ENCODE measurements around the gene GRID1.

The GRID1 gene

GRCh38 chr10:86127274-86127819, 239.2 kb downstream of the GRID1 start:
- no peak for DNase-seq (ENCODE audit: low spot score)
- no peak for TF ChIP-seq CTCF (IDR thresholded peaks at IDR 0.05; ENCODE audit: extremely low read depth, insufficient read depth, missing control alignments)
- in situ Hi-C loops (cut with MboI; ENCODE audit: low pct_unique_long_range_greater_than_20kb, low sequenced_read_pairs, unreplicated experiment): no loop called here

GRCh38 chr10:86124734-86125133, 241.9 kb downstream of the GRID1 start:
- no peak for DNase-seq (ENCODE audit: low spot score)
- in situ Hi-C loops (cut with MboI; ENCODE audit: low pct_unique_long_range_greater_than_20kb, low sequenced_read_pairs, unreplicated experiment): no loop called here
- no peak for TF ChIP-seq CTCF (IDR thresholded peaks at IDR 0.05; ENCODE audit: extremely low read depth, insufficient read depth, missing control alignments)

GRCh38 chr10:86123715-86124114, 242.9 kb downstream of the GRID1 start:
- TF ChIP-seq CTCF (IDR thresholded peaks at IDR 0.05; ENCODE audit: extremely low read depth, insufficient read depth, missing control alignments): no peak
- DNase-seq (ENCODE audit: low spot score): no peak
- in situ Hi-C loops (cut with MboI; ENCODE audit: low pct_unique_long_range_greater_than_20kb, low sequenced_read_pairs, unreplicated experiment): no loop called here

GRCh38 chr10:86123304-86123703, 243.3 kb downstream of the GRID1 start:
- DNase-seq (ENCODE audit: low spot score): no peak
- in situ Hi-C loops (cut with MboI; ENCODE audit: low pct_unique_long_range_greater_than_20kb, low sequenced_read_pairs, unreplicated experiment): no loop called here
- no peak for TF ChIP-seq CTCF (IDR thresholded peaks at IDR 0.05; ENCODE audit: extremely low read depth, insufficient read depth, missing control alignments)

- no peak for TF ChIP-seq CTCF (IDR thresholded peaks at IDR 0.05; ENCODE audit: extremely low read depth, insufficient read depth, missing control alignments)
- in situ Hi-C loops (cut with MboI; ENCODE audit: low pct_unique_long_range_greater_than_20kb, low sequenced_read_pairs, unreplicated experiment): no loop called here
- DNase-seq (ENCODE audit: low spot score): no peak
Measured at GRCh38 chr10:86122646-86123045, 243.9 kb downstream of the GRID1 start.

GRCh38 chr10:86121200-86121599, 245.4 kb downstream of the GRID1 start:
- in situ Hi-C loops (cut with MboI; ENCODE audit: low pct_unique_long_range_greater_than_20kb, low sequenced_read_pairs, unreplicated experiment): no loop called here
- TF ChIP-seq CTCF (IDR thresholded peaks at IDR 0.05; ENCODE audit: extremely low read depth, insufficient read depth, missing control alignments): no peak

GRCh38 chr10:86117051-86117450, 249.5 kb downstream of the GRID1 start:
- in situ Hi-C loops (cut with MboI; ENCODE audit: low pct_unique_long_range_greater_than_20kb, low sequenced_read_pairs, unreplicated experiment): no loop called here
- no peak for DNase-seq (ENCODE audit: low spot score)
- TF ChIP-seq CTCF (IDR thresholded peaks at IDR 0.05; ENCODE audit: extremely low read depth, insufficient read depth, missing control alignments): no peak

More at GRCh38 chr10:86121200-86121599, 245.4 kb downstream of the GRID1 start:
- DNase-seq (ENCODE audit: low spot score): no peak
